GM12864 (cell line): Measurements from ENCODE around the gene HPN.
A peak's percentile ranks its signal among the peaks of the same experiment; 100 is the strongest.

Experiments used
- DNase-seq: peaks from one replicate; pipeline ENCODE4 v3.0.0-alpha.2; 2011; ENCODE audit warnings: low read depth
- H3K4me3 ChIP-seq: 2 replicates; pipeline ENCODE4 v1.5.1; 2011; ENCODE audit warnings: mild to moderate bottlenecking, low read depth, low read length, control low read depth
- CTCF ChIP-seq: IDR thresholded peaks from 2 replicates; pipeline ENCODE4 v1.5.1; 2011; ENCODE audit warnings: low read depth, mild to moderate bottlenecking, moderate library complexity, low read length, control low read depth, inconsistent platforms; ENCODE audit errors: missing control alignments

HPN gene

GRCh38 chr19:35089554-35089953, 48.0 kb downstream of the HPN start:
- DNase-seq = no peak
- no peak for TF ChIP-seq CTCF
- no peak overlapping the region for H3K4me3 ChIP-seq

GRCh38 chr19:35090160-35090505, 48.6 kb downstream of the HPN start:
- no peak overlapping the region for H3K4me3 ChIP-seq
- no peak for TF ChIP-seq CTCF
- no peak for DNase-seq

- no peak overlapping the region for H3K4me3 ChIP-seq
- no peak for DNase-seq
- TF ChIP-seq CTCF = peak; percentile 73
These were observed 49.1 kb downstream of the HPN start for GRCh38 chr19:35090506-35091214.

- DNase-seq = no peak
- no peak for TF ChIP-seq CTCF
- no peak overlapping the region for H3K4me3 ChIP-seq
These were observed 51.9 kb downstream of the HPN start for GRCh38 chr19:35093430-35093829.

- H3K4me3 ChIP-seq = no peak overlapping the region
- no peak for DNase-seq
- TF ChIP-seq CTCF = no peak
These were observed 52.6 kb downstream of the HPN start for GRCh38 chr19:35093941-35094647.

GRCh38 chr19:35094656-35095055, 53.1 kb downstream of the HPN start:
- no peak for TF ChIP-seq CTCF
- H3K4me3 ChIP-seq = no peak overlapping the region
- no peak for DNase-seq
